ENCODE measurements around the gene FASTKD1. TPM values are rescaled to one million over a fixed set of nuclear protein-coding genes. Genes with fewer than 3 reads are reported as not detected.
"Not testable (repeated sequence)": the region's sequence is repeated elsewhere in the genome, so short reads cannot be mapped to it uniquely, and the experiment has no call there.

Gene FASTKD1
- total RNA-seq, 1 donor from 2014 or later: 27.1 TPM

DNA sequence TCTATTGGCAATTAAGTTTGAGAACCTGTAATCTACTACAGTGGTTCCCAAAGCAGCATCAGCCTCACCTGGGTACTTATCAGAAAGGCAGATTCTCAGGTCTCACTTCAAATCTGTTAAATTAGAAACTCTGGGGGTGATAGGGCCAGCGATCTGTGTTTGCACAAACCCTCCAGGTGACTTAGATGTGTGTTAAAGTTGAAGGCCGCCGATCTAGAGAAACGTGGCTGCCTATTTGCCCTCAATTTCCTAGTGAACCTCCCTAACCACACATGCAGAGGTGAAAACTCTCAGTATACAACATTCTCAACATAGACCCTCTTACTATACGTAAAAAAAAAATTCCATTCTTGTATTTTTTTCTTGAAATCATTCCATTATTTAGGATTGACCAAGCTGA lies 50.0 kb downstream of the FASTKD1 start:
- intact Hi-C loops (cut with micrococcal nuclease): no loop called here
- H3K4me1 Mint-ChIP-seq: no peaks in the 10 kb centered on the region
- TF ChIP-seq, protein P1, sequence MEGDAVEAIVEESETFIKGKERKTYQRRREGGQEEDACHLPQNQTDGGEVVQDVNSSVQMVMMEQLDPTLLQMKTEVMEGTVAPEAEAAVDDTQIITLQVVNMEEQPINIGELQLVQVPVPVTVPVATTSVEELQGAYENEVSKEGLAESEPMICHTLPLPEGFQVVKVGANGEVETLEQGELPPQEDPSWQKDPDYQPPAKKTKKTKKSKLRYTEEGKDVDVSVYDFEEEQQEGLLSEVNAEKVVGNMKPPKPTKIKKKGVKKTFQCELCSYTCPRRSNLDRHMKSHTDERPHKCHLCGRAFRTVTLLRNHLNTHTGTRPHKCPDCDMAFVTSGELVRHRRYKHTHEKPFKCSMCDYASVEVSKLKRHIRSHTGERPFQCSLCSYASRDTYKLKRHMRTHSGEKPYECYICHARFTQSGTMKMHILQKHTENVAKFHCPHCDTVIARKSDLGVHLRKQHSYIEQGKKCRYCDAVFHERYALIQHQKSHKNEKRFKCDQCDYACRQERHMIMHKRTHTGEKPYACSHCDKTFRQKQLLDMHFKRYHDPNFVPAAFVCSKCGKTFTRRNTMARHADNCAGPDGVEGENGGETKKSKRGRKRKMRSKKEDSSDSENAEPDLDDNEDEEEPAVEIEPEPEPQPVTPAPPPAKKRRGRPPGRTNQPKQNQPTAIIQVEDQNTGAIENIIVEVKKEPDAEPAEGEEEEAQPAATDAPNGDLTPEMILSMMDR (IDR thresholded peaks at IDR 0.05): no peak
- no peaks in the 10 kb centered on the region for H3K36me3 Mint-ChIP-seq (ENCODE audit: low read depth)
- ATAC-seq (ENCODE audit: low read depth) (no peak), DNase-seq (no peak)
- ChIA-PET POLR2A (no interaction called here), CTCF (no interaction called here)
- H3K9me3 Mint-ChIP-seq: no peaks in the 10 kb centered on the region
- no peak overlapping the region for H3K4me3 Mint-ChIP-seq
- no peaks in the 10 kb centered on the region for H3K27me3 Mint-ChIP-seq
- no peak overlapping the region for H3K27ac Mint-ChIP-seq

DNA sequence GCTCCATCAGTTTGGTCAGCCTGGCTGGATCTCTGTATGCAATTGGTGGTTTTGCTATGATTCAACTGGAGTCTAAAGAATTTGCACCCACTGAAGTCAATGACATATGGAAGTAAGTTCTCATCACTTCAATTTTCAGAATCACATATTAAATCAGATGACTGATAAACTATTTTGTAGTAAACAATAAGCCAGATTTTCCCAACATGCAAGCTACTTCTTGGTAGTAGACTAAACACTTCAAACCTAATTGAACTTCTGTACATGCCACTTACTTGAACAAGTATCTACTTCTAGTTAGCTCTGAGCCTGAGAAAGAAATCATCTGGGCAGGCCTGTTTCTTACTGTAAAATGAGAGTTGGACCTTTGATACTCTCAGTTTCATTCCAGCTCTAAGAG lies 52.8 kb downstream of the FASTKD1 start:
- ATAC-seq (ENCODE audit: low read depth) (no peak), DNase-seq (no peak)
- H3K9me3 Mint-ChIP-seq: no peaks in the 10 kb centered on the region
- no peaks in the 10 kb centered on the region for H3K4me1 Mint-ChIP-seq
- TF ChIP-seq, protein P1 (IDR thresholded peaks at IDR 0.05): no peak
- H3K27ac Mint-ChIP-seq: no peak overlapping the region
- H3K36me3 Mint-ChIP-seq (ENCODE audit: low read depth): no peaks in the 10 kb centered on the region
- CTCF ChIA-PET: interaction anchor here (0.6 kb wide), 1 partner anchor 112 kb away, joined by 3 read pairs; no protein-coding TSS in a partner anchor
- POLR2A ChIA-PET: no interaction called here
- no peak overlapping the region for H3K4me3 Mint-ChIP-seq
- H3K27me3 Mint-ChIP-seq: no peaks in the 10 kb centered on the region
- intact Hi-C loops (cut with micrococcal nuclease): no loop called here

DNA sequence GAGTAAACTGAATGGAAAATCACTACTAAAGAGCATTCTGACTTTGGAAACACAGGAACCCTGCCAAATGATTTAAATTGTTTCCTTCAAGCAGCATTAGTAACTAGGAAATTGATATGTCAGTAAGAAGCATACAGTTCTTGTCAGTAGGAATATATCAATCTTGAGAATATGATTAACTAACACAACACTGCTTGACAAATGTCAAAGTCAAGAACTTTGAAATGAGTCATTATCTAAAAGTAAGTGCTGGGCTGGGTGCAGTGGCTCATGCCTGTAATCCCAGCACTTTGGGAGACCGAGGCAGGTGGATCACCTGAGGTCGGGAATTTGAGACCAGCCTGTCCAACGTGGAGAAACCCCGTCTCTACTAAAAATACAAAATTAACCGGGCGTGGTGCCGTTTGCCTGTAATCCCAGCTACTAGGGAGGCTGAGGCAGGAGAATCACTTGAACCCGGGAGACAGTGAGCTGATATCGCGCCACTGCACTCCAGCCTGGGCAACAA lies 57.1 kb downstream of the FASTKD1 start:
- DNase-seq; H3K27ac Mint-ChIP-seq; H3K27me3 Mint-ChIP-seq; CTCF ChIA-PET; POLR2A ChIA-PET; H3K4me3 Mint-ChIP-seq; ATAC-seq (ENCODE audit: low read depth); H3K36me3 Mint-ChIP-seq (ENCODE audit: low read depth); H3K4me1 Mint-ChIP-seq; intact Hi-C loops (cut with micrococcal nuclease); H3K9me3 Mint-ChIP-seq: not testable (repeated sequence)

DNA sequence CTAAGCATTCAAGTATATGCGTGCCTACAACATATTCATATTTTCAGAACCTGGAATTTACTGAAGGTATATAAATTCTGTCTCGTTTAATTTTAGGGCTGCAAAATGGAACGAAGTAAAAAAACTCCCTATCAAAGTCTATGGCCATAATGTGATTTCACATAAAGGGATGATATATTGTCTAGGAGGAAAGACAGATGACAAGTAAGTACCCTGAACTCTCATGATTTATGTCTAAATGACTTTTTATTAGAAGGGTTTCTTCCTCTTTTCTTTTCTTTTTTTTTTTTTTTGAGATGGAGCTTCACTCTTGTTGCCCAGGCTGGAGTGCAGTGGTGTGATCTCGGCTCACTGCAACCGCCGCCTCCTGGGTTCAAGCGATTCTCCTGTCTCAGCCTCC lies 58.9 kb downstream of the FASTKD1 start:
- CTCF ChIA-PET; DNase-seq; H3K4me3 Mint-ChIP-seq; H3K9me3 Mint-ChIP-seq; intact Hi-C loops (cut with micrococcal nuclease); H3K4me1 Mint-ChIP-seq; H3K27me3 Mint-ChIP-seq; POLR2A ChIA-PET; ATAC-seq (ENCODE audit: low read depth); H3K27ac Mint-ChIP-seq; H3K36me3 Mint-ChIP-seq (ENCODE audit: low read depth): not testable (repeated sequence)

DNA sequence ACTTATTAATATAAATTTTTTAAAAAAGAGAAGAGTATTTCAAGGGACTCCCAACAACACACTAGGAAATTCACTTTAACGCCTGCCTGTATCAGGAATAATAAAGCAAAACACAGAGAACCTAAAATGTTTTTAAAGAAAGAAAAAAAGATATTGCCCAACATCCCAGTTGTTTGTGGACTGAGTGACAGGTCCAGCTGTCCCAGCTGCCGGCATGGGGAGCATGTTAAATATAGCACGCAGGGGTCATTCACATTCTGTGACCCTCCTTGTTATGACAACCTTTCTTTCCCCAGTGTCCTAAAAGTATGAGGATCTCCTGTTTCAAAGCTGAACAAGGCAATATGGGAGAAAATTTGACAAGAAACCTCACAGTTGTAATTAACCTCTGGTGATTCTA lies 59.7 kb downstream of the FASTKD1 start:
- Mint-ChIP-seq H3K27ac (no peak overlapping the region), H3K9me3 (no peaks in the 10 kb centered on the region)

DNA sequence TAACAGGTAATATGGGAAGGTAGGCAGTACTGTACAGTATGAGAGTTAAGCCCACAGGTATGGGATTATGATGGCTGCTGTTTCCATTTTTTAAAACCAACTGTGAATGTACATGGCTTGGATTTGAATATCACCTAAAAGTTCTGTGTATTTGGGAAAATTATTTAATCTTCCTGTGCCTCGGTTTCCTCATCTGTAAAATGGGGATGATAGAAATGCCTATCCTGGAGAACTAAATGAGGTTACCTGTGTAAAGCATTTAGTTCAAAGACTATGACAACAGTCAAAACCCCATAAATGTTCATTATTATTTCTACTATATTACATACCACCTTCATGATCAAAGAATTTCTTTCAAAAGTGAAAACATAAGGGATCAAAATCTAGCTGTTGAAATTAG lies 60.6 kb downstream of the FASTKD1 start:
- H3K4me3 Mint-ChIP-seq: no peak overlapping the region
- ATAC-seq (ENCODE audit: low read depth) (no peak), DNase-seq (no peak)
- H3K27me3 Mint-ChIP-seq: no peaks in the 10 kb centered on the region
- no peaks in the 10 kb centered on the region for H3K9me3 Mint-ChIP-seq
- intact Hi-C loops (cut with micrococcal nuclease): no loop called here
- CTCF ChIA-PET: no interaction called here
- TF ChIP-seq, protein P1 (IDR thresholded peaks at IDR 0.05): no peak
- H3K4me1 Mint-ChIP-seq: no peaks in the 10 kb centered on the region
- no peak overlapping the region for H3K27ac Mint-ChIP-seq
- POLR2A ChIA-PET: no interaction called here
- H3K36me3 Mint-ChIP-seq (ENCODE audit: low read depth): no peaks in the 10 kb centered on the region

More for the DNA sequence above, 59.7 kb downstream of the FASTKD1 start:
- DNase-seq (no peak), ATAC-seq (ENCODE audit: low read depth) (no peak)
- Mint-ChIP-seq H3K4me1 (no peaks in the 10 kb centered on the region), H3K4me3 (no peak overlapping the region), H3K27me3 (no peaks in the 10 kb centered on the region), H3K36me3 (ENCODE audit: low read depth) (no peaks in the 10 kb centered on the region)
- CTCF ChIA-PET: no interaction called here
- TF ChIP-seq, protein P1 (IDR thresholded peaks at IDR 0.05): no peak
- POLR2A ChIA-PET: no interaction called here
- intact Hi-C loops (cut with micrococcal nuclease): no loop called here
